ENCODE measurements around the gene CNPY2.
"Not testable (repeated sequence)": the region's sequence is repeated elsewhere in the genome, so short reads cannot be mapped to it uniquely, and the experiment has no call there.

DNA sequence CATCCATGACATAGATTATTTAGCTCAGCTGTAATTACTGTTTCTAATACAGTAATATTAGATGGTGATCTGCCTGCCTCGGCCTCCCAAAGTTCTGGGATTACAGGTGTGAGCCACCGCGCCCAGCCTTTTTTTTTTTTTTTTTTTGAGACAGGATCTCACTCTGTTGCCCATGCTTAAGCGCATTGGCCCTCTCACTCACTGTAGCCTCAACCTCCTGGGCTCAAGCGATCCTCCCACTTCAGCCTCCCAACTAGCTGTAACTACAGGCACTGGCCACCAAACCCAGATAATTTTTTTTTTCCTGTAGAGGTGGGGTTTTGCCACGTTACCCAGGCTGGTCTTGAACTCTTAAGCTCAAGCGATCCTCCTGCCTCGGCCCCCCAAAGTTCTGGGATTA lies 19.7 kb upstream of the CNPY2 start:
- TF ChIP-seq, protein P1, sequence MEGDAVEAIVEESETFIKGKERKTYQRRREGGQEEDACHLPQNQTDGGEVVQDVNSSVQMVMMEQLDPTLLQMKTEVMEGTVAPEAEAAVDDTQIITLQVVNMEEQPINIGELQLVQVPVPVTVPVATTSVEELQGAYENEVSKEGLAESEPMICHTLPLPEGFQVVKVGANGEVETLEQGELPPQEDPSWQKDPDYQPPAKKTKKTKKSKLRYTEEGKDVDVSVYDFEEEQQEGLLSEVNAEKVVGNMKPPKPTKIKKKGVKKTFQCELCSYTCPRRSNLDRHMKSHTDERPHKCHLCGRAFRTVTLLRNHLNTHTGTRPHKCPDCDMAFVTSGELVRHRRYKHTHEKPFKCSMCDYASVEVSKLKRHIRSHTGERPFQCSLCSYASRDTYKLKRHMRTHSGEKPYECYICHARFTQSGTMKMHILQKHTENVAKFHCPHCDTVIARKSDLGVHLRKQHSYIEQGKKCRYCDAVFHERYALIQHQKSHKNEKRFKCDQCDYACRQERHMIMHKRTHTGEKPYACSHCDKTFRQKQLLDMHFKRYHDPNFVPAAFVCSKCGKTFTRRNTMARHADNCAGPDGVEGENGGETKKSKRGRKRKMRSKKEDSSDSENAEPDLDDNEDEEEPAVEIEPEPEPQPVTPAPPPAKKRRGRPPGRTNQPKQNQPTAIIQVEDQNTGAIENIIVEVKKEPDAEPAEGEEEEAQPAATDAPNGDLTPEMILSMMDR (IDR thresholded peaks at IDR 0.05; ENCODE audit: extremely low read depth in 1 of 2, insufficient read depth in 1 of 2, low read depth in 1 of 2, low read length in 2 of 2), result not testable (repeated sequence)
- not testable (repeated sequence) for TF ChIP-seq POLR2AphosphoS5 (IDR thresholded peaks at IDR 0.05; ENCODE audit: insufficient read depth, low read depth, low read length); POLR2A (IDR thresholded peaks at IDR 0.05; ENCODE audit: low read depth, low read length); EZH2 (IDR thresholded peaks at IDR 0.05; ENCODE audit: borderline replicate concordance, low read depth, low read length, severe bottlenecking); JUN (IDR thresholded peaks at IDR 0.05; ENCODE audit: borderline replicate concordance, insufficient read depth, insufficient read length, low read depth)
- TF ChIP-seq, protein P2, sequence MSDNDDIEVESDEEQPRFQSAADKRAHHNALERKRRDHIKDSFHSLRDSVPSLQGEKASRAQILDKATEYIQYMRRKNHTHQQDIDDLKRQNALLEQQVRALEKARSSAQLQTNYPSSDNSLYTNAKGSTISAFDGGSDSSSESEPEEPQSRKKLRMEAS (IDR thresholded peaks at IDR 0.05; ENCODE audit: insufficient read depth, insufficient read length), result not testable (repeated sequence)
